Measurements from ENCODE around the gene RABEPK. TPM values are rescaled to one million over a fixed set of nuclear protein-coding genes. Genes with fewer than 3 reads are reported as not detected.
"Not testable (repeated sequence)": the region's sequence is repeated elsewhere in the genome, so short reads cannot be mapped to it uniquely, and the experiment has no call there.

RABEPK gene
- total RNA-seq, 4 donors from 2014 or later = 8.7 to 15.0 (median 13.4) TPM

GRCh38 chr9:125202846-125203618, 2.7 kb downstream of the RABEPK start:
- TF ChIP-seq CTCF (IDR thresholded peaks at IDR 0.05 in 4 of 5, conservative IDR thresholded peaks at IDR 0.05 in 1 of 5) (no peak), POLR2A (IDR thresholded peaks at IDR 0.05) (no peak)
- Histone ChIP-seq H3K4me1 (peaks cover 3 to 8% of the 10 kb centered on the region in 2 donors), H3K27me3 (no peaks in the 10 kb centered on the region), H3K27ac (no peak overlapping the region), H3K4me3 (no peak overlapping the region), H3K36me3 (peaks cover 0 to 40% of the 10 kb centered on the region in 2 donors), H3K9me3 (no peaks in the 10 kb centered on the region)
- intact Hi-C loops (cut with DNase I; ENCODE audit: low total_unique reads) = loop anchor here (5.0 kb wide), 1 partner anchor 261 kb away; the partner anchor contains the start of gene GOLGA1
- in situ Hi-C loops (cut with MboI; ENCODE audit: low sequenced_read_pairs in 4 of 4) = no loop called here
- no peak for ATAC-seq
- no peak for DNase-seq

- Histone ChIP-seq H3K27me3 (no peaks in the 10 kb centered on the region), H3K27ac (no peak overlapping the region), H3K36me3 (peaks cover 0 to 54% of the 10 kb centered on the region in 2 donors), H3K4me3 (no peak overlapping the region), H3K4me1 (peaks cover under 1 to 7% of the 10 kb centered on the region in 2 donors), H3K9me3 (no peaks in the 10 kb centered on the region)
- no peak for TF ChIP-seq CTCF (IDR thresholded peaks at IDR 0.05 in 4 of 5, conservative IDR thresholded peaks at IDR 0.05 in 1 of 5)
- intact Hi-C loops (cut with DNase I; ENCODE audit: low total_unique reads) (loop anchor here (5.0 kb wide), 1 partner anchor 262 kb away; the partner anchor contains the start of gene GOLGA1), in situ Hi-C loops (cut with MboI; ENCODE audit: low sequenced_read_pairs in 4 of 4) (no loop called here)
- no peak for DNase-seq
- ATAC-seq = no peak
These were observed 4.1 kb downstream of the RABEPK start for GRCh38 chr9:125204477-125204876.

GRCh38 chr9:125214186-125214585, 13.8 kb downstream of the RABEPK start:
- in situ Hi-C loops (cut with MboI; ENCODE audit: low sequenced_read_pairs in 4 of 4) (no loop called here), intact Hi-C loops (cut with DNase I; ENCODE audit: low total_unique reads) (no loop called here)
- ATAC-seq = no peak

GRCh38 chr9:125218621-125219020, 18.3 kb downstream of the RABEPK start:
- ATAC-seq (no peak), DNase-seq (no peak)
- no peak for TF ChIP-seq POLR2A (IDR thresholded peaks at IDR 0.05)
- Histone ChIP-seq H3K4me3 (no peak overlapping the region), H3K36me3 (peaks cover 0 to 22% of the 10 kb centered on the region in 2 donors), H3K27me3 (no peaks in the 10 kb centered on the region), H3K4me1 (no peaks in the 10 kb centered on the region), H3K27ac (no peak overlapping the region), H3K9me3 (no peaks in the 10 kb centered on the region)
- intact Hi-C loops (cut with DNase I; ENCODE audit: low total_unique reads) (no loop called here), in situ Hi-C loops (cut with MboI; ENCODE audit: low sequenced_read_pairs in 4 of 4) (no loop called here)

More at GRCh38 chr9:125214186-125214585, 13.8 kb downstream of the RABEPK start:
- TF ChIP-seq CTCF (IDR thresholded peaks at IDR 0.05 in 4 of 5, conservative IDR thresholded peaks at IDR 0.05 in 1 of 5) (no peak), POLR2A (IDR thresholded peaks at IDR 0.05) (no peak)
- Histone ChIP-seq H3K4me1 (no peaks in the 10 kb centered on the region), H3K4me3 (no peak overlapping the region), H3K27ac (no peak overlapping the region), H3K9me3 (no peaks in the 10 kb centered on the region), H3K36me3 (peaks cover 0 to 33% of the 10 kb centered on the region in 2 donors), H3K27me3 (no peaks in the 10 kb centered on the region)
- no peak for DNase-seq

GRCh38 chr9:125224858-125225257, 24.5 kb downstream of the RABEPK start:
- DNase-seq; H3K27me3 ChIP-seq; ATAC-seq; H3K27ac ChIP-seq; H3K4me3 ChIP-seq; intact Hi-C loops (cut with DNase I; ENCODE audit: low total_unique reads); in situ Hi-C loops (cut with MboI; ENCODE audit: low sequenced_read_pairs in 4 of 4); H3K4me1 ChIP-seq; H3K9me3 ChIP-seq: not testable (repeated sequence)
- H3K36me3 ChIP-seq = peaks cover 0 to 44% of the 10 kb centered on the region in 2 donors

Data from gastrocnemius medialis (tissue), 4 donors.